Esophagus (tissue), 2 donors: Measurements from ENCODE around the gene SORL1-AS1.

Experiments used
- H3K27ac ChIP-seq, 2 donors: one replicate each; pipeline ENCODE4 v1.5.1; 2013; ENCODE audit warnings: low read depth in 2 of 2, mild to moderate bottlenecking in 2 of 2, inconsistent platforms in 1 of 2, low read length in 1 of 2, moderate library complexity in 1 of 2
- H3K27me3 ChIP-seq, 2 donors: one replicate each; pipeline ENCODE4 v1.6.1; 2013; ENCODE audit warnings: low read length in 2 of 2, control low read depth in 1 of 2, mild to moderate bottlenecking in 1 of 2; ENCODE audit not compliant: insufficient read depth in 2 of 2, control insufficient read depth in 1 of 2
- H3K36me3 ChIP-seq, 2 donors: one replicate each; pipeline ENCODE4 v1.6.1; 2013; ENCODE audit warnings: low read length in 1 of 2; ENCODE audit not compliant: control insufficient read depth in 2 of 2, insufficient read depth in 2 of 2
- H3K4me1 ChIP-seq, 2 donors: one replicate each; pipeline ENCODE4 v1.6.1; 2013; ENCODE audit warnings: low read length in 1 of 2; ENCODE audit not compliant: control insufficient read depth in 2 of 2, insufficient read depth in 2 of 2
- H3K4me3 ChIP-seq, 2 donors: one replicate each; pipeline ENCODE4 v1.5.1; 2013; ENCODE audit warnings: low read length in 2 of 2, mild to moderate bottlenecking in 2 of 2, low read depth in 1 of 2, moderate library complexity in 1 of 2
- H3K9me3 ChIP-seq, 2 donors: one replicate each; pipeline ENCODE4 v1.6.1; 2013; ENCODE audit warnings: mild to moderate bottlenecking in 2 of 2, low read depth in 1 of 2, low read length in 1 of 2, moderate library complexity in 1 of 2; ENCODE audit not compliant: control insufficient read depth in 2 of 2, insufficient read depth in 1 of 2
- WGBS, 2 donors: extraction: QIAGEN DNeasy Blood & Tissue Kit; methylation state at CpG; one replicate each; pipeline ENCODE4 v1.1.7; 2013; 5-methylcytosine and 5-hydroxymethylcytosine counted together
- donor health status: healthy with polysubstance abuse.
- donor health status: Bipolar disorder and iron deficiency.

SORL1-AS1 gene

DNA sequence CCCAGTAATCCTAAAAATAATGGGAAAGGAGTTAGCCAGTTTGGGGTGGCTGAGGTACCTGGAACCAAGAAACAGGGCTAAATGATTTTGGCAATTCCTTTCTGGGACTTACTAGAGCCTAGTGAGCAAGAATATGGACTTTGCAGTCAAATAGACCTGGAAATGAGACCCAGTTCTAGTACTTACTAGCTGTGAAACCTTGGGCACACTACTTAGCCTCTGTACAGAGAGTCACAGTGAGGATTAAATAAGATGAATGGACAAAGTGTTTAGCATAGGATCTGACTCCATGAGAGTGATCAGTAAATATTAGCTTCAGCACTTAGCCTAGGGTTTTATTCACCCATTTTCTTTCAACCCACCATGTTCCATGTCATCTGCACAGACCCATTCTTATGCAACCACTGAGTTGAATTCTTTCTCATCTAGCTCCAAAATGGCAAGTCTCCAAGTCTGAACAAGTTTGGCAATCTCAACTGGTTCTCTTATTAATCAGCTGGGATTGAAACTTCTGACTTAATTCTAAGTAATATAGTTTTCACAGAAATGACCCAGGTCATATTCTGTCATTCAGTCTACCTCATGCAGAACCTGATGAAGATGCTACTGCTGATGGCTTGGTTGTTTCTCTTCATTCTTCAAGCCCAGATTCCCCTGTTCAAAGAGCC is 15.6 kb downstream of the SORL1-AS1 start:
- Histone ChIP-seq H3K9me3 (no peaks in the 10 kb centered on the region), H3K4me1 (peaks cover 0 to 4% of the 10 kb centered on the region in 2 donors), H3K4me3 (no peak overlapping the region), H3K27me3 (no peaks in the 10 kb centered on the region), H3K27ac (no peak overlapping the region), H3K36me3 (no peaks in the 10 kb centered on the region)

DNA sequence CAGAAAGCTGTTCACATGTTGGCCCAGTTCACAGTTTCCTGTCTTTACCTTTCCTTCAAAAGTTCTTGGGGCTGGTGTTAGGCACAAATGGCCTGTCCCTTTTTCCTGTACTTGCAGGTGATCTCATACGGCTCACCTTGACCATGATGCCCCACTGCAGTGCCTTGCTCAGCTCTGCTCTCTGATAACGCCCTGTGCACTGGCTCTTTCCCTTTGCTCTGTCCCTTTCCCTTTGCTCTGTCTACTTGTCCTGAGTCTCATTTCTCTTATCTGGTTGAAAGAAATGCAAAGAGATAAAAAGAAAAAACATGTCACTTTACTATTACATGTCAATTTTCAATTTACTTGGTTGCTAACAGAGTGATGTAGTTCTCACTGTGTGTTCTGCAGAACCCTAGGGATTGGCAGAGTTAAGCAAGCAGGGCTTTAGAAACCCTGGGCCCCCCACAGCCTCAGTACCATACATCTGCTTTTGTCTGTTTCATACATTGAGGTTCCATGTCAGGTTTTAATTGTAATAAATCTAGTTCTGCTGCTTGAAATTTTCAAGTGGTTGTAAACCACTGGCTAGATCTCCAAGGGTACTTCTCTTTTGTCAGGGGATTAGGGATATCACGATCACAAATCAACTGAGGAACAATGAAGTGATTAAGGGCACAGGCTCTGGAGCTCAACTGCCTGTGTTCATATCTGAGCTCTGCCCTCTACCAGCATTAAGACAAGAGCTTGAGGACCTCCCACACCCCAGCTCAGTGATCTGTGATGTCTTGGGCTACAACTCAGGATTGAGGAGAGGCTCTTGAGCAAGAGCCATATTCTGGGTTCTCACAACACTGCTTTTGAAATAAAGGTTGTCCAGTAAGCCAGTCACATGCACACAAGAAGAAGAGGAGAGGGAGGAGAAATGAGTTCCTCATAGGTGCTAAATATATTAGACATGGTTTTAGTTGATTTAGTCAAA is 16.9 kb downstream of the SORL1-AS1 start:
- Histone ChIP-seq H3K27me3 (no peaks in the 10 kb centered on the region), H3K4me3 (no peak overlapping the region), H3K9me3 (no peaks in the 10 kb centered on the region), H3K27ac (peak overlapping the region; percentile 33 to 72), H3K36me3 (no peaks in the 10 kb centered on the region), H3K4me1 (peaks cover 0 to 4% of the 10 kb centered on the region in 2 donors)
- WGBS, 2 donors = 68 to 75% methylated on average over 3 of the region's 3 CpGs

DNA sequence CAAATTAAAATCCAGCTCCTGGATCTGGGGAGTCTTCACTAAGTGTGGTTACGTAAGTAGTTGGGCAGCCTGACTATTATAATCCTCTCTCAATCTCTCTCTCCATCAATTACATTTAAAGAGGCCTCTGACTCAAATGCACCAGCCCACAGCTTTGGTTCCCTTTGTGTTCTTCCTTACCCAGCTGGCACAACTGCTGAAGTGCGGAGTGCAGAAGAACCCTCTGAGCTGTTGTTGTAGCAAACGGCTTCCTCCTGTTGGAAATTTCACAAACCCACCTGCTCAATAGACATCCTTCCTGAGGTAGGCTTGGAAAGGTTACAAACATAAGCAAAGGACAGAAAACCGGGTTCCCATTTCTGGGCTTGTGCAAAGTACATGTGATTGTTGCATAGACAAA is 17.6 kb downstream of the SORL1-AS1 start:
- peaks cover 0 to 4% of the 10 kb centered on the region in 2 donors for H3K4me1 ChIP-seq
- peak overlapping the region; percentile 14 to 33 for H3K27ac ChIP-seq
- H3K9me3 ChIP-seq = no peaks in the 10 kb centered on the region
- H3K27me3 ChIP-seq = no peaks in the 10 kb centered on the region
- no peak overlapping the region for H3K4me3 ChIP-seq
- 51 to 54% methylated on average over 4 of the region's 4 CpGs for WGBS, 2 donors
- H3K36me3 ChIP-seq = no peaks in the 10 kb centered on the region

DNA sequence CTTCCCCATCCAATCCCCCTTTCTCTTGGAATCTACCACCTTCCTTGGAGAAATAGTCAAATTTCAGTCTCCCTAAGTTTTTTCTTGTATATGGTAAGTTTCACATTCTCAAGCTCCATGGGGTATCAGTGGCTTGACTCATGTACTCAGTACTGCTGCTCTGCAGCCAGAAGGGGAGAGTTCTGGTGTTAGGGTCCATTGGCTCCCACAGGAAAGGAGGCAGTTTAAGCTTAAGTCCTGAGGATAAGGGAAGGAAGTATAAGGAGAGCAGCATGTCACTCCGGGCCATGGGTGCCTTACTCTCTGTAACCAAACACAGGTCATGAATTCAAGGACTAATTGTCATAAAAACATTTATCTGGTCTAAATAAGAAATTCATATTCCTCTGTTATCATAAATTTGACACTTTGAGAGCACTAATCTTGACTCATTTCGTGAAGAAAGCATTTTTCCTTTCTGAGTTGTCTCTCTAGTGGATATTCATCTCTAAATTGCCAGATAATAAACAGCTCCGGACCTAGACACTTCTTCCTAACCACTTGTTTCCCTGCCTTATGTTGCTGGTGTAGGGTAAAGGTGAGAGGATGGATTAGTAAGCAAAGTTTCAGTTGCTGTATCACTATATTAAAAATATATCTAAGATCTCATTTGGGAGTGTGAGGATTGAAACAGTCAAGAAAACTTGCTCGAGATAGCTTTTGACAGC is 20.8 kb downstream of the SORL1-AS1 start:
- H3K27me3 ChIP-seq = no peaks in the 10 kb centered on the region
- peaks cover 3 to 4% of the 10 kb centered on the region in 2 donors for H3K4me1 ChIP-seq
- H3K9me3 ChIP-seq = no peaks in the 10 kb centered on the region
- H3K36me3 ChIP-seq = no peaks in the 10 kb centered on the region
- 75 to 79% methylated on average over 4 of the region's 4 CpGs for WGBS, 2 donors
- H3K27ac ChIP-seq = no peak overlapping the region
- H3K4me3 ChIP-seq = no peak overlapping the region

DNA sequence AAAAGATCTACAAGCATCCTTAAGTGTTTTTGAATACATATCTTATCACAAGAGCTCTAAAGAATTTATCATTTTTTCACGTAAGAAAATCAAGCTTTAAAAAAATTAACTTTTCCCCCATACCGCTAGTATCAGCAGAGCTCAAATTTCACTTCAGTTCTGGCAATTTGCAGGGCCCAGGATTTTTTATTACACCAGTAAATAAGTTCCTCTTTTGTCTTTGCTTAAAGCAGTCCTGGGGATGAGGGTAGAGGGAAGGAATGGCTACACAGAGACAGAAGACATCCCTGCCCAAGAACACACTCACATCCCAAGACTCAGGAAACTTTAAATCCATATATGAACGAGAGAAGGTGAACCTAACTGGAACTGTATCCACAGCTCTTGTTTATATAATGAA is 23.2 kb downstream of the SORL1-AS1 start:
- Histone ChIP-seq H3K27me3 (no peaks in the 10 kb centered on the region), H3K4me1 (peaks cover 0 to 4% of the 10 kb centered on the region in 2 donors), H3K4me3 (no peak overlapping the region), H3K27ac (no peak overlapping the region), H3K36me3 (no peaks in the 10 kb centered on the region), H3K9me3 (no peaks in the 10 kb centered on the region)
- 57 to 58% methylated on average over 3 of the region's 3 CpGs for WGBS, 2 donors

DNA sequence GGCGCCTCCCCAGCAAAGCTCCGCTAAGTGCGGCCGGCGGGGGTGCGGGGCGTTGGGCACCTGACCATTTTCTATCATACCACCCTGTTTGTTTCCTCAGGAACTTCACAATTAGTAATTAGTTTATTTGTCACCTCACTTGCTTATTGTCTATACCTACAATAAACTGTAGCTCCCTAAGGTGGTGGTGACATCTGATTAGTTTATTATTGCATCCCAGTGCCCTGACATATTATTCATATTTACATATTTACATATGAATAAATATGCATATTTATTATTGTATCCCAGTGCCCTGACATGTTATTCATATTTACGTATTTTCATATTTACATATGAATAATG is 25.4 kb downstream of the SORL1-AS1 start:
- Histone ChIP-seq H3K9me3 (no peaks in the 10 kb centered on the region), H3K4me1 (peaks cover 0 to 4% of the 10 kb centered on the region in 2 donors), H3K27me3 (no peaks in the 10 kb centered on the region), H3K4me3 (peak overlapping the region in 1 of 2 donors; percentile 28), H3K27ac (no peak overlapping the region), H3K36me3 (no peaks in the 10 kb centered on the region)
- 12% methylated on average over 8 of the region's 8 CpGs for WGBS, 2 donors

DNA sequence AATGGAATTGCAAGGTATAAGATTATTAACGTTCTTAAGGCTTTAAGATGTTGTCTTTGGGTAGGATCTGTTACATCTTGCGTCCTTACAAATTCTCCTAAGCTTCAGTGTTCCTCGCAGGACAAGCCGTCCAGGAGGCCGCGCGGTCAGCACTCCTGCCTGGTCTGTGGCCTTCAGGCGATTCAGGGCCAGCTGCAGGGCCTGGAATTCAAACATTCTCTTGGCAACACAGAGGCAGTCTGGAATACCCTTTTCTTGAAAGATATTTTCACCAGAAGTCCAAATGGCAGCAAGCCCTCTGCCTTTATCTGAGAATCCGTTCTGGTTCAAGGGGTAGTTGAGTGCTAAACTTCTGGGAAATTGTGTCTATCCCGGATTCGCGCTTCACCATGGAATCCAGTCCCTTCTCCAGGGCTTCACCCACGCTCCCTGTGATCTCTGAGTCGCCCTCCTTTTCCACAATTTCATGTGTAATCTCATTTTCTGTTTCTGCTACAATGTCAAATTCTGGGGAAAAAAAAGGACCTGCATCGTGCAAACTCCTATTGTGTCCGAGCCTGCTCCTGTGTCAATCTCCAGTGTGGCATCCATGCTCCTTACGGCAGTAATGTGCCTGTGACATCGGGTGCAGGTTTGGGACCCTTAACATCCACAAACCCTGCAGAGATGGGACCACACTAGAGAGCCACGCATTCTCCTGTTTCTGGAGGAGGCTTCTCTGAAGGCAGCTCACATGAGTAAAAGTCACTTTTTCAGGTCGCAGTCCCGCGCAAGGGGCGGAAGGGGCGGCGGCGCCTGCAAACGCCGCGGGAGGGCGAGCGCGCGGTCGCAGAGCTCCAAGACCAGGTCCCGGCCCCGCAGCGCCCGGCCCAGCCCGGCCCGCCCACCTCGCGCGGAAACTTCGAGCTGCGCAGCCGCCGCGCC is 26.0 kb downstream of the SORL1-AS1 start:
- H3K4me1 ChIP-seq = peaks cover 0 to 4% of the 10 kb centered on the region in 2 donors
- WGBS, 2 donors = 27 to 28% methylated on average over 47 to 48 of the region's 48 CpGs
- no peak overlapping the region for H3K27ac ChIP-seq
- no peaks in the 10 kb centered on the region for H3K9me3 ChIP-seq
- peak overlapping the region in 1 of 2 donors; percentile 28 for H3K4me3 ChIP-seq
- no peaks in the 10 kb centered on the region for H3K36me3 ChIP-seq
- no peaks in the 10 kb centered on the region for H3K27me3 ChIP-seq

DNA sequence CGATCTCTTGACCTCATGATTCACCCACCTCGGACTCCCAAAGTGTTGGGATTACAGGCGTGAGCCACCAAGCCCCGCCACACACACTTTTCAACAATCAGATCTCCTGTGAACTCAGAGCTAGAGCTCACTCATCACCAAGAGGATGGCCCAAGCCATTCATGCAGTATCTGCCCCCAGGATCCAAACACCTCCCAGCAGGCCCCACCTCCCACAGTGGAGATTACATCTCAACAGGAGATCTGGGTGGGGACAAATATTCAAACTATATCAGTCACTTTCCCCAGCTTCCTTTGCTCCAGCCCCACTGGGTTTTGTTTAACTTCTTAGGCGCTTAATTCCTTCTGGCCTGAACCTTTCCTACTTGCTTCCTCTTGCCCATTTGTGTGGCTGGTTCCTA is 26.9 kb downstream of the SORL1-AS1 start:
- no peak overlapping the region for H3K27ac ChIP-seq
- WGBS, 2 donors = 92 to 93% methylated on average over 5 of the region's 5 CpGs
- H3K9me3 ChIP-seq = no peaks in the 10 kb centered on the region
- H3K27me3 ChIP-seq = no peaks in the 10 kb centered on the region
- H3K4me3 ChIP-seq = no peak overlapping the region
- H3K36me3 ChIP-seq = no peaks in the 10 kb centered on the region
- peaks cover 0 to 4% of the 10 kb centered on the region in 2 donors for H3K4me1 ChIP-seq

DNA sequence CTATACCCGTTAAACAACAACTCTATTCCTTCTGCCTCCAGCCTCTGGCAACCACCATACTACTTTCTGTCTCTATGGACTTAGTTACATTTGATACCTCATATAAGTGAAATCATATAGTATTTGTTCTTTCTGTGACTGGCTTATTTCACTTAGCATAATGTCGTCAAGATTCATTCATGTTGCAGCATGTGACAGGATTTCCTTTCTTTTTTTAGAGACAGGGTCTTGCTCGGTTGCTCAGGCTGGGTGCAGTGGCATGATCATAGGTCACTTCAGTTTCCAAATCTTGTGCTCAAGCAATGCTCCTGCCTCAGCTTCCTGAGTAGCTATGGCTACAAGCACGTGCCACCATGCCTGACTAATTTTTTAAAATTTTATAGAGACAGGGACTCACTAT is 30.1 kb downstream of the SORL1-AS1 start:
- H3K4me3 ChIP-seq = no peak overlapping the region
- no peaks in the 10 kb centered on the region for H3K27me3 ChIP-seq
- H3K4me1 ChIP-seq = peaks cover 0 to 7% of the 10 kb centered on the region in 2 donors
- H3K27ac ChIP-seq = no peak overlapping the region
- WGBS, 2 donors = 49 to 55% methylated on average over 4 of the region's 4 CpGs
- no peaks in the 10 kb centered on the region for H3K9me3 ChIP-seq
- no peaks in the 10 kb centered on the region for H3K36me3 ChIP-seq
